Chondrocyte (in vitro differentiated cells): ENCODE measurements around the gene TTC21B. TPM values are rescaled to one million over a fixed set of nuclear protein-coding genes. Genes with fewer than 3 reads are reported as not detected.

Experiments used
- DNase-seq: peaks from one replicate; pipeline ENCODE4 v3.0.0; 2021; ENCODE audit warnings: mixed read lengths, low spot score
- H3K27ac Mint-ChIP-seq: one replicate; pipeline ENCODE4 v1.8.0; 2021; ENCODE audit warnings: mild to moderate bottlenecking, moderate library complexity, mixed read lengths; ENCODE audit not compliant: unreplicated experiment
- H3K27me3 Mint-ChIP-seq: 2 replicates; pipeline ENCODE4 v1.8.0; 2021; ENCODE audit warnings: low read depth, mixed read lengths
- H3K36me3 Mint-ChIP-seq: 2 replicates; pipeline ENCODE4 v1.8.0; 2021; ENCODE audit warnings: low read depth, mixed read lengths
- H3K4me1 Mint-ChIP-seq: 2 replicates; pipeline ENCODE4 v1.8.0; 2021; ENCODE audit warnings: low read depth, mild to moderate bottlenecking, mixed read lengths
- H3K4me3 Mint-ChIP-seq: one replicate; pipeline ENCODE4 v1.8.0; 2021; ENCODE audit warnings: mild to moderate bottlenecking, moderate library complexity, mixed read lengths; ENCODE audit not compliant: unreplicated experiment
- H3K9me3 Mint-ChIP-seq: 2 replicates; pipeline ENCODE4 v1.8.0; 2021; ENCODE audit warnings: low read depth, mixed read lengths
- total RNA-seq: library from RNA; stranded (reverse); gene quantifications from 3 replicates; pipeline ENCODE4 v1.2.1, GENCODE V29; 2021
- TF ChIP-seq, protein P1 (sequence below): fragments of 200-600 bp; sonication (generic); IDR thresholded peaks from 2 replicates; pipeline ENCODE4 v1.5.0; 2021; ENCODE audit warnings: antibody characterized with exemption, mild to moderate bottlenecking, moderate library complexity

Gene TTC21B
- total RNA-seq, 1 donor from 2014 or later, result 12.7 TPM

DNA sequence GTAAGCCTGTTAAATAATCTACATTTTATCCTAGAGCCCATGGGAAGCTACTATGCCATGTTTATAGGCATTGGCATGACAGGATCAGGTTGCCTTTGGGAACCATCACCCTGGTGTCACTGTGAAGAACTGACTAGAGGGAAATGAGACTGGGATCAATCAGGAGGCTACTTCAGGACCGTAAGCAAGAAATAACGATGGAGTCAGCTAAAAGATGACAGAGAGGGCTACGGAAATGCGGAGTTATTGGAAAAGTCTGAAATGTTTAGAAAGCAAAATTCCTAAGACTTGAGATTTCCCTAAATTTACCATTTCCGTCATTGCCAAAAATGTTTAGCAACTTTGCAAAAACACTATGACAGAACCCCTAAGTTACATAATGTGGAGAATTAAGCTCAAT is 50.2 kb downstream of the TTC21B start:
- Mint-ChIP-seq H3K27me3 (no peaks in the 10 kb centered on the region), H3K36me3 (peaks cover 16% of the 10 kb centered on the region), H3K4me1 (peaks cover 38% of the 10 kb centered on the region), H3K9me3 (no peaks in the 10 kb centered on the region), H3K4me3 (no peak overlapping the region), H3K27ac (no peak overlapping the region)
- TF ChIP-seq, protein P1, sequence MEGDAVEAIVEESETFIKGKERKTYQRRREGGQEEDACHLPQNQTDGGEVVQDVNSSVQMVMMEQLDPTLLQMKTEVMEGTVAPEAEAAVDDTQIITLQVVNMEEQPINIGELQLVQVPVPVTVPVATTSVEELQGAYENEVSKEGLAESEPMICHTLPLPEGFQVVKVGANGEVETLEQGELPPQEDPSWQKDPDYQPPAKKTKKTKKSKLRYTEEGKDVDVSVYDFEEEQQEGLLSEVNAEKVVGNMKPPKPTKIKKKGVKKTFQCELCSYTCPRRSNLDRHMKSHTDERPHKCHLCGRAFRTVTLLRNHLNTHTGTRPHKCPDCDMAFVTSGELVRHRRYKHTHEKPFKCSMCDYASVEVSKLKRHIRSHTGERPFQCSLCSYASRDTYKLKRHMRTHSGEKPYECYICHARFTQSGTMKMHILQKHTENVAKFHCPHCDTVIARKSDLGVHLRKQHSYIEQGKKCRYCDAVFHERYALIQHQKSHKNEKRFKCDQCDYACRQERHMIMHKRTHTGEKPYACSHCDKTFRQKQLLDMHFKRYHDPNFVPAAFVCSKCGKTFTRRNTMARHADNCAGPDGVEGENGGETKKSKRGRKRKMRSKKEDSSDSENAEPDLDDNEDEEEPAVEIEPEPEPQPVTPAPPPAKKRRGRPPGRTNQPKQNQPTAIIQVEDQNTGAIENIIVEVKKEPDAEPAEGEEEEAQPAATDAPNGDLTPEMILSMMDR, result no peak
- DNase-seq, result no peak

GRCh38 chr2:165902934-165903333 is 50.6 kb downstream of the TTC21B start:
- TF ChIP-seq, protein P1, result peak; percentile 44
- H3K27ac Mint-ChIP-seq, result no peak overlapping the region
- no peak overlapping the region for H3K4me3 Mint-ChIP-seq
- no peaks in the 10 kb centered on the region for H3K27me3 Mint-ChIP-seq
- H3K36me3 Mint-ChIP-seq, result peaks cover 20% of the 10 kb centered on the region
- DNase-seq, result no peak
- peaks cover 43% of the 10 kb centered on the region for H3K4me1 Mint-ChIP-seq
- H3K9me3 Mint-ChIP-seq, result no peaks in the 10 kb centered on the region

DNA sequence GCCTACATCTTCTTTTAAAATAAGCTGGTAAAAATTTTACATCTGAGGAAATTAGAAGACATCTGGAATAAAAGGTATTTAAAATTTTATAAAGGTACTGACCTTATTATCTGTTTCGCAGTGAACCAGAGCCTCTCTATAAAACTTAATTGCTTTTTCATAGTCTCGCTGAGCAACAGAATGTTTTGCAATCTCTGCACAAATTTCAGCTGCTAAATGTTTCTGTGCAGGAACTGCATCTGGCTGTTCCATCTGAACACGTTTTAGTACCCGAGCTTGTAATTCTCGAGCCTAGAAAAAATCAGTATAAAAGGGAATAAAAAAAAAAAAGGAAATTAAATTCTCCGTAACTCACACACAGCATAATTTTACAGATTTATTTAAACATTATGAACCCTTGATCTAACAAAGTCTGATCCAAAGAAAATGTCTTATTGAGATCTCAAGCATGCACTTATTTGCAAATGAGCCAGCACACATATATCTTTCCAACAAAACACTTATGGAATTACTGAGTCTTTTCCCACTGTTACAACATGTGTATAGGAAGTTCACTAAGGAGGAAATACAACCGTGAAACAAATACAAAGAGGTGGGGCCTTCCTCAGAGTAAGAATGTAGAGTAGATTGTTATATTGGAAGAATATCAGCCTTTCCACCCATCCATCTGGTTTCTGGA is 51.8 kb downstream of the TTC21B start:
- Mint-ChIP-seq H3K36me3 (peaks cover 30% of the 10 kb centered on the region), H3K27me3 (no peaks in the 10 kb centered on the region), H3K4me3 (no peak overlapping the region), H3K27ac (no peak overlapping the region), H3K4me1 (peaks cover 40% of the 10 kb centered on the region), H3K9me3 (no peaks in the 10 kb centered on the region)
- no peak for DNase-seq
- TF ChIP-seq, protein P1, result no peak

DNA sequence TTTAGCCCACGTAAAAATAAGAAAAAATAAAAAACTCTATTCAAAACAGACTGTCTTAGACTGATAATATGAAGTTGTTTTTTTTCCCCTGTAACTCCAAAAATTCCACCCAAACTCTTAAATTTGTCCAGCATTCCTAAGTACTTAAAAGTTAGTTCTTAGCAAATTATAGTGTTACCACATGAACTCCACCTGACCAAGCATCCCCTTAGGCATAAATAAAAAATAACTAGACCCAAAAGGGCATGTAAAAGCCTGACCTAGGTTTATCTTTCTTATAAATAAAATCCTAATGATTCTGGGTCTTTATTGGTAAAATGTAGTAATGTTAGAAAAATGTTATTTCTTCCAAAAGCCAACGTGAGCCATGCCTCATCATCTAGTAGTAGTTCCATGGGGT is 54.3 kb downstream of the TTC21B start:
- no peak overlapping the region for H3K4me3 Mint-ChIP-seq
- H3K27me3 Mint-ChIP-seq, result no peaks in the 10 kb centered on the region
- peaks cover 31% of the 10 kb centered on the region for H3K36me3 Mint-ChIP-seq
- no peak for DNase-seq
- TF ChIP-seq, protein P1, result no peak
- H3K9me3 Mint-ChIP-seq, result no peaks in the 10 kb centered on the region
- H3K4me1 Mint-ChIP-seq, result peaks cover 28% of the 10 kb centered on the region
- no peak overlapping the region for H3K27ac Mint-ChIP-seq

DNA sequence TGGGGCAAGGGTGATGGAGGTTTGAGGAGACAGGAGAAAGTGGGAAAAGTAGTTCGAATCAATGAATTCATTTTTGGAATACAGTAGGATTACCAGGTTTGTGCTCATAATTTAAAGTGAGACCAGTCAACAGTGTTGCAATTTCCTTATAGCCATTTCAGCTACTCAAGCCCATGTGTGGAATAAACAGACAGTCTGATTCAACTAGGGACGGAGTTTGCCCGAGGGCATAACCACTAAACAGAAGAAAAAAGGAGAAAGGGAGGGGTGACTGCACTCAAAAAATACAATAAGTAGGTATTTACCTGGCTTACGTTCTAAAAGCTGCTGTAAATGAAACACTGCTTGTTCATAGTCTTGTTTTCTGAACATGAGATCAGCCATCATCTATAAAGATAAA is 55.2 kb downstream of the TTC21B start:
- DNase-seq, result no peak

More for the DNA sequence above, 55.2 kb downstream of the TTC21B start:
- Mint-ChIP-seq H3K27me3 (no peaks in the 10 kb centered on the region), H3K36me3 (peaks cover 38% of the 10 kb centered on the region), H3K4me3 (no peak overlapping the region), H3K27ac (no peak overlapping the region), H3K9me3 (no peaks in the 10 kb centered on the region), H3K4me1 (peaks cover 28% of the 10 kb centered on the region)
- TF ChIP-seq, protein P1, result no peak
